Measurements from ENCODE around the gene ANO7. TPM values are rescaled to one million over a fixed set of nuclear protein-coding genes. Genes with fewer than 3 reads are reported as not detected.

The ANO7 gene
- total RNA-seq, 1 experiment from 2014 or later = 7.7 TPM

DNA sequence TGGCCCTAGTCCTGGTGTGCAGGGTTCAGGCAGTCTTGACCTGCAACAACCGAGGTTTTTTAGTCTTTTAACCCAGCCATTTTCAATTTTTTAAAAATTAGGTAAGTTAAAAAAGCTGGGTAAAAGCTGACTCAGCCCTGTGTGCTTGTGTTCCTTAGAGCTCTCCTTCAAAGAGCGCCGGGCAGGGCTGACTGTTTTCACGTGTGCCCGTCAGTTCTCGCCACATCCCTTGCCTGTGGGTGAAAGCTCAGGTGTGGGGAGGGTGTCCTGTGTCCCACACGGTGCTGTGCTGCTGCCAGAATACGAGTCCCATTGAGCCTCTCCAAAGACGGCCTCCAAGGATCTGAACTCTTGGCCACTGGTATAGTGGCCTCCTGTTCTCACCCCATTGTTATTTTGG, 5.3 kb upstream of the ANO7 start:
- DNase-seq = no peak
- H3K27me3 Mint-ChIP-seq (ENCODE audit: unreplicated experiment) = peaks cover 17% of the 10 kb centered on the region
- no TSS peak for BruUV-seq (replicated peaks)
- intact Hi-C loops (cut with micrococcal nuclease; ENCODE audit: unreplicated experiment) = no loop called here
- peaks cover 21% of the 10 kb centered on the region for H3K36me3 Mint-ChIP-seq (ENCODE audit: insufficient read depth, unreplicated experiment)
- no peaks in the 10 kb centered on the region for H3K9me3 Mint-ChIP-seq (ENCODE audit: low read depth, unreplicated experiment)
- H3K4me3 Mint-ChIP-seq (ENCODE audit: low read depth, unreplicated experiment) = no peak overlapping the region
- H3K4me1 Mint-ChIP-seq (ENCODE audit: low read depth, unreplicated experiment) = no peaks in the 10 kb centered on the region
- CTCF ChIA-PET = no interaction called here
- no peak overlapping the region for H3K27ac Mint-ChIP-seq (ENCODE audit: unreplicated experiment)
- TF ChIP-seq CTCF (IDR thresholded peaks at IDR 0.05; ENCODE audit: unreplicated experiment) = no peak

DNA sequence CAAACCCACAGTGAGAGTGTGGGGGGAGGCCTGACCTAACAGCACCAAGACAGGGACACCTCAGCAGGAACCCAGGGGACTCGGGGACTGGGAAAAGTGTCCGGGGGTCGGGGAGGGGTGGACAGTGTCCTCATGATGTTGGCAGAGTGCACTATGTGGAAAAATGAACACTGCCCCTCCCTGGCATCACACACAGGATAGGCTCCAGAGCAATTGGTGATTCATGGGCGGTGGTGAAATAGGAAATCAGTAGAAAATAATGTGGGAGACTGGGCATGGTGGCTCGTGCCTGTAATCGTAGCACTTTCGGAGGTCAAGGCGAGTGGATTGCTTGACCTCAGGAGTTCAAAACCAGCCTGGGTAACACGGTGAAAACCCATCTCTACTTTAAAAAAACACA, 3.6 kb upstream of the ANO7 start:
- H3K36me3 Mint-ChIP-seq (ENCODE audit: insufficient read depth, unreplicated experiment) = peaks cover 9% of the 10 kb centered on the region
- no peaks in the 10 kb centered on the region for H3K9me3 Mint-ChIP-seq (ENCODE audit: low read depth, unreplicated experiment)
- intact Hi-C loops (cut with micrococcal nuclease; ENCODE audit: unreplicated experiment) = no loop called here
- CTCF ChIA-PET = no interaction called here
- no peaks in the 10 kb centered on the region for H3K4me1 Mint-ChIP-seq (ENCODE audit: low read depth, unreplicated experiment)
- DNase-seq = no peak
- TF ChIP-seq CTCF (IDR thresholded peaks at IDR 0.05; ENCODE audit: unreplicated experiment) = no peak
- no peak overlapping the region for H3K4me3 Mint-ChIP-seq (ENCODE audit: low read depth, unreplicated experiment)
- BruUV-seq (replicated peaks) = no TSS peak
- peaks cover 23% of the 10 kb centered on the region for H3K27me3 Mint-ChIP-seq (ENCODE audit: unreplicated experiment)
- no peak overlapping the region for H3K27ac Mint-ChIP-seq (ENCODE audit: unreplicated experiment)

- CTCF ChIA-PET = interaction anchor here (0.6 kb wide), 1 partner anchor 46 kb away, joined by 6 read pairs; no protein-coding TSS in a partner anchor
- BruUV-seq (replicated peaks) = no TSS peak
- intact Hi-C loops (cut with micrococcal nuclease; ENCODE audit: unreplicated experiment) = no loop called here
- Mint-ChIP-seq H3K27ac (ENCODE audit: unreplicated experiment) (no peak overlapping the region), H3K4me3 (ENCODE audit: low read depth, unreplicated experiment) (no peak overlapping the region), H3K4me1 (ENCODE audit: low read depth, unreplicated experiment) (no peaks in the 10 kb centered on the region), H3K9me3 (ENCODE audit: low read depth, unreplicated experiment) (no peaks in the 10 kb centered on the region), H3K36me3 (ENCODE audit: insufficient read depth, unreplicated experiment) (peaks cover 9% of the 10 kb centered on the region), H3K27me3 (ENCODE audit: unreplicated experiment) (peaks cover 32% of the 10 kb centered on the region)
- no peak for TF ChIP-seq CTCF (IDR thresholded peaks at IDR 0.05; ENCODE audit: unreplicated experiment)
- no peak for DNase-seq
Observed at GRCh38 chr2:241185961-241186360, 2.5 kb upstream of the ANO7 start.

- CTCF ChIA-PET = no interaction called here
- BruUV-seq (replicated peaks) = no TSS peak
- no peak for TF ChIP-seq CTCF (IDR thresholded peaks at IDR 0.05; ENCODE audit: unreplicated experiment)
Observed at GRCh38 chr2:241187101-241187917, 1.2 kb upstream of the ANO7 start.

More at GRCh38 chr2:241187101-241187917, 1.2 kb upstream of the ANO7 start:
- Mint-ChIP-seq H3K9me3 (ENCODE audit: low read depth, unreplicated experiment) (no peaks in the 10 kb centered on the region), H3K4me1 (ENCODE audit: low read depth, unreplicated experiment) (no peaks in the 10 kb centered on the region), H3K36me3 (ENCODE audit: insufficient read depth, unreplicated experiment) (peaks cover 9% of the 10 kb centered on the region), H3K4me3 (ENCODE audit: low read depth, unreplicated experiment) (no peak overlapping the region), H3K27ac (ENCODE audit: unreplicated experiment) (no peak overlapping the region), H3K27me3 (ENCODE audit: unreplicated experiment) (peaks cover 44% of the 10 kb centered on the region)
- no peak for DNase-seq
- intact Hi-C loops (cut with micrococcal nuclease; ENCODE audit: unreplicated experiment) = no loop called here

Measured in Calu3 (cell line).